ENCODE data around the gene DCHS1. TPM values are rescaled to one million over a fixed set of nuclear protein-coding genes. Genes with fewer than 3 reads are reported as not detected.

DCHS1 gene
- total RNA-seq, 4 donors from 2014 or later: 12.6 to 27.8 (median 20.1) TPM

DNA sequence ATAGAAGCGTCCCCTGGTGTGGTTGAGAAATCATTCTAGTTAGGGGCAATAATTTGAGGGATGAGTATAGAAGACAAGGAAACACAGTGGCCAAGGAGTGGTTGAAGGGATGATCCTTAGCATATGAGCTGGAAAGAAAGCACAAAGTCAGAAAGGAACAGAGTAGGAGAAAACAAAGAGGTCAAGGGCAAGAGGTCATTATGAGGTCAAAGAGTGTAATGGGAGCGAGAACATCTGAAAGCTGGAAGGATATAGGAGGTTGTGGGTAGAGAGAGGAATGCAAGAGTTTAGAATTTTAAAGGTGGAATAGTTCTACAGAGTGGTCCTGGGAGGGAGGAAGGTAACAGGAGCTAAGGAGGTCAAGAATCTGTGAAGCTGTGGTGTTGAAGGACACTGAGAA, 2.0 kb downstream of the DCHS1 start:
- TF ChIP-seq, protein P1, sequence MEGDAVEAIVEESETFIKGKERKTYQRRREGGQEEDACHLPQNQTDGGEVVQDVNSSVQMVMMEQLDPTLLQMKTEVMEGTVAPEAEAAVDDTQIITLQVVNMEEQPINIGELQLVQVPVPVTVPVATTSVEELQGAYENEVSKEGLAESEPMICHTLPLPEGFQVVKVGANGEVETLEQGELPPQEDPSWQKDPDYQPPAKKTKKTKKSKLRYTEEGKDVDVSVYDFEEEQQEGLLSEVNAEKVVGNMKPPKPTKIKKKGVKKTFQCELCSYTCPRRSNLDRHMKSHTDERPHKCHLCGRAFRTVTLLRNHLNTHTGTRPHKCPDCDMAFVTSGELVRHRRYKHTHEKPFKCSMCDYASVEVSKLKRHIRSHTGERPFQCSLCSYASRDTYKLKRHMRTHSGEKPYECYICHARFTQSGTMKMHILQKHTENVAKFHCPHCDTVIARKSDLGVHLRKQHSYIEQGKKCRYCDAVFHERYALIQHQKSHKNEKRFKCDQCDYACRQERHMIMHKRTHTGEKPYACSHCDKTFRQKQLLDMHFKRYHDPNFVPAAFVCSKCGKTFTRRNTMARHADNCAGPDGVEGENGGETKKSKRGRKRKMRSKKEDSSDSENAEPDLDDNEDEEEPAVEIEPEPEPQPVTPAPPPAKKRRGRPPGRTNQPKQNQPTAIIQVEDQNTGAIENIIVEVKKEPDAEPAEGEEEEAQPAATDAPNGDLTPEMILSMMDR (IDR thresholded peaks at IDR 0.05): no peak
- TF ChIP-seq EP300 (IDR thresholded peaks at IDR 0.05) (no peak), POLR2A (IDR thresholded peaks at IDR 0.05) (no peak)
- peaks cover 0 to 40% of the 10 kb centered on the region in 2 donors for H3K27me3 ChIP-seq
- DNase-seq (ENCODE audit: low spot score in 2 of 2): no peak
- H3K9me3 ChIP-seq: no peaks in the 10 kb centered on the region
- 75 to 80% methylated on average over 2 of the region's 2 CpGs for WGBS, 2 donors
- H3K36me3 ChIP-seq: no peaks in the 10 kb centered on the region
- peaks cover 0 to 37% (median 2%) of the 10 kb centered on the region in 4 donors for H3K4me1 ChIP-seq
- H3K27ac ChIP-seq: no peak overlapping the region
- H3K4me3 ChIP-seq: no peak overlapping the region

DNA sequence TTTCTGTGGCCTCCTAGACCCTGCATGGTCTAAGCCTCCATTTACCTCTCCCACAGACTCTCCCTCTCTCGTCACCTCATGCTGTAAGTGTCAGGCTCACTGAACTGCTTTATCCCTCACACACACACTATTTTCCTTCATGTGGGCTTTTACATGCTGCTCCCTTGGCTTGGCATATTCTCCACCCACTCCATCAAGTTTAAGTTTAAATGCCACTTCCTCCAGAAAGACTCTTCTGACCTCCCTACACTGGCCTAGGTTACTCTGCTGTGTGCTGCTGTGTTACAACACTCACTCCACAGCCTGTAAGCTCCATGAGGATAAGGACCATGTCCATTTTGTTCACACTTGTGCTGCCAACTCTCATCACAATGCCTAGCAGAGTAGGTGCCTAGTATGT, 2.5 kb downstream of the DCHS1 start:
- DNase-seq (ENCODE audit: low spot score in 2 of 2): no peak
- no peak overlapping the region for H3K4me3 ChIP-seq
- H3K27ac ChIP-seq: no peak overlapping the region
- WGBS, 2 donors: 73 to 74% methylated on average over 1 of the region's 1 CpG
- no peaks in the 10 kb centered on the region for H3K36me3 ChIP-seq
- TF ChIP-seq, protein P1 (IDR thresholded peaks at IDR 0.05): no peak
- TF ChIP-seq EP300 (IDR thresholded peaks at IDR 0.05) (no peak), POLR2A (IDR thresholded peaks at IDR 0.05) (no peak)
- H3K9me3 ChIP-seq: no peaks in the 10 kb centered on the region
- peaks cover 0 to 43% (median 2%) of the 10 kb centered on the region in 4 donors for H3K4me1 ChIP-seq
- H3K27me3 ChIP-seq: peaks cover 0 to 40% of the 10 kb centered on the region in 2 donors

DNA sequence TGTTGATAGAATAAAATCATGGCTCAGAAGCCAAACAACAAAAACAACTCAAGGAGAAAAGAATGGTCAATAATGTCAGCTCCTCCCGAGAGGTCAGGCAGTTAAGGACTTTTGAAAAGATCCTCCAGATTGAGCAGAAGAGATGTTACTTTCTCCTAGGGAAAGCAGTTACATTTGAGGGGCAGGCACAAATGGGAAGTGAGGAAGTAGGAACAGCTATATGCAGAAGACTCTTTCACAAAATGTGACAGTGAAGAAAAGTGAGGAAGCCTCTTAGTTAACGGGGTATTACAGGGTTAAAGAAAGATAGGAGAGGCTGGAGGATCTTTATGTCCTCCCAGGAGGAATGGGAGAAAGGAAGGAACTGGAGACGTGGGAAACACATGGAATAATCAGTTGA, 3.4 kb downstream of the DCHS1 start:
- DNase-seq (ENCODE audit: low spot score in 2 of 2): no peak
- 68 to 74% methylated on average over 3 of the region's 3 CpGs for WGBS, 2 donors
- TF ChIP-seq POLR2A (IDR thresholded peaks at IDR 0.05) (no peak), EP300 (IDR thresholded peaks at IDR 0.05) (no peak)
- TF ChIP-seq, protein P1 (IDR thresholded peaks at IDR 0.05): no peak
- Histone ChIP-seq H3K36me3 (no peaks in the 10 kb centered on the region), H3K4me3 (no peak overlapping the region), H3K4me1 (peaks cover 0 to 52% (median 9%) of the 10 kb centered on the region in 4 donors), H3K9me3 (no peaks in the 10 kb centered on the region), H3K27me3 (peaks cover 0 to 37% of the 10 kb centered on the region in 2 donors), H3K27ac (no peak overlapping the region)

DNA sequence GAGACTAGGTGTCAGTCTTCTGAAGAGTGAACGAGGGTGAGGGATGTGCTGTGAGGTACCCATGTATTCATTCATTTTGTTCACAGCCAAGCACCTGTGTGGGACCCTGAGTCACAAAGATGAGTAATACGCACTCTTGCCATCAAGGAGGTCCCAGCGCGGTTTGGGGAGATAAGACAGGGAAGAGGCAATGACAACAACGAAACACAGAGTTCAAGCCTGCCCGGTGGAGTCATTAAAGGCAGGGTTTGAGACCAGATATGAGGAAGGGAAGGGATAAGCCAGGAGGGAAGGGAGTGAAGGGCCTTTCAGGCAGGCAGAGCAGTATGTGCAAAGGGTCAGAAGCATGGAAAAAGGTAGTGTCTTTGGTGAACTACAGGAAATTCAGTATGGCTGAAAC, 4.6 kb downstream of the DCHS1 start:
- WGBS, 2 donors: 82% methylated on average over 6 of the region's 6 CpGs
- peaks cover 0 to 58% (median 21%) of the 10 kb centered on the region in 4 donors for H3K4me1 ChIP-seq

DNA sequence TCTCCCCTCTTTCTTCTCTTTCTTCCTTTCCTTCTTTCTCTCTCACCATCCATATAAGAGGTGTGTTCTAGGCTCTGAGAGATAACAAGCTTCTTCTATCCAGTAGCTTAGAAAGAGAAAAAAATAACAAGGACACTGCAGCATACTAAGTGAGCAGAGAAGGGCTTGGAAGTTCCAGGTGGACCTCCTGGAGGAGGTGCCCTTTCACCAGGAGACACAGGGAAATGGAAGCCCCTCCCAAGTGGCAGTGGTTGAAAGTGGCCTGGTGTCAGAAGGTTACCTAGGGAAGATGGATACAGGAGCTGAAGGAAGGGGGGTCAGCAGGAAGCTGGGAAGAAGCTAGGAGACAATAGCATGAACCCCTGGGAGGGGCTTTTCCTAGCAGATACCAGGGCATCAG, 5.5 kb downstream of the DCHS1 start:
- Histone ChIP-seq H3K27ac (no peak overlapping the region), H3K4me1 (peaks cover 0 to 63% (median 29%) of the 10 kb centered on the region in 4 donors)
- TF ChIP-seq, protein P1 (IDR thresholded peaks at IDR 0.05): no peak

More for the DNA sequence above, 4.6 kb downstream of the DCHS1 start:
- Histone ChIP-seq H3K9me3 (no peaks in the 10 kb centered on the region), H3K27ac (no peak overlapping the region), H3K27me3 (peaks cover 0 to 31% of the 10 kb centered on the region in 2 donors), H3K4me3 (no peak overlapping the region), H3K36me3 (no peaks in the 10 kb centered on the region)
- TF ChIP-seq POLR2A (IDR thresholded peaks at IDR 0.05) (no peak), EP300 (IDR thresholded peaks at IDR 0.05) (no peak)
- TF ChIP-seq, protein P1 (IDR thresholded peaks at IDR 0.05): no peak
- DNase-seq (ENCODE audit: low spot score in 2 of 2): no peak

More for the DNA sequence above, 5.5 kb downstream of the DCHS1 start:
- no peak for DNase-seq (ENCODE audit: low spot score in 2 of 2)
- Histone ChIP-seq H3K27me3 (peaks cover 0 to 33% of the 10 kb centered on the region in 2 donors), H3K9me3 (no peaks in the 10 kb centered on the region), H3K4me3 (no peak overlapping the region), H3K36me3 (no peaks in the 10 kb centered on the region)

Measured in tibial nerve (tissue), 4 donors.